ENCODE data around the gene EPN2.

- no peak for TF ChIP-seq POLR2A (IDR thresholded peaks at IDR 0.05)
- TF ChIP-seq, protein P1, sequence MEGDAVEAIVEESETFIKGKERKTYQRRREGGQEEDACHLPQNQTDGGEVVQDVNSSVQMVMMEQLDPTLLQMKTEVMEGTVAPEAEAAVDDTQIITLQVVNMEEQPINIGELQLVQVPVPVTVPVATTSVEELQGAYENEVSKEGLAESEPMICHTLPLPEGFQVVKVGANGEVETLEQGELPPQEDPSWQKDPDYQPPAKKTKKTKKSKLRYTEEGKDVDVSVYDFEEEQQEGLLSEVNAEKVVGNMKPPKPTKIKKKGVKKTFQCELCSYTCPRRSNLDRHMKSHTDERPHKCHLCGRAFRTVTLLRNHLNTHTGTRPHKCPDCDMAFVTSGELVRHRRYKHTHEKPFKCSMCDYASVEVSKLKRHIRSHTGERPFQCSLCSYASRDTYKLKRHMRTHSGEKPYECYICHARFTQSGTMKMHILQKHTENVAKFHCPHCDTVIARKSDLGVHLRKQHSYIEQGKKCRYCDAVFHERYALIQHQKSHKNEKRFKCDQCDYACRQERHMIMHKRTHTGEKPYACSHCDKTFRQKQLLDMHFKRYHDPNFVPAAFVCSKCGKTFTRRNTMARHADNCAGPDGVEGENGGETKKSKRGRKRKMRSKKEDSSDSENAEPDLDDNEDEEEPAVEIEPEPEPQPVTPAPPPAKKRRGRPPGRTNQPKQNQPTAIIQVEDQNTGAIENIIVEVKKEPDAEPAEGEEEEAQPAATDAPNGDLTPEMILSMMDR (IDR thresholded peaks at IDR 0.05): no peak
Observed at GRCh38 chr17:19334331-19334730, 97.2 kb downstream of the EPN2 start.
